ENCODE results near the gene SLC9A7.
A peak's percentile ranks its signal among the peaks of the same experiment; 100 is the strongest.

DNA sequence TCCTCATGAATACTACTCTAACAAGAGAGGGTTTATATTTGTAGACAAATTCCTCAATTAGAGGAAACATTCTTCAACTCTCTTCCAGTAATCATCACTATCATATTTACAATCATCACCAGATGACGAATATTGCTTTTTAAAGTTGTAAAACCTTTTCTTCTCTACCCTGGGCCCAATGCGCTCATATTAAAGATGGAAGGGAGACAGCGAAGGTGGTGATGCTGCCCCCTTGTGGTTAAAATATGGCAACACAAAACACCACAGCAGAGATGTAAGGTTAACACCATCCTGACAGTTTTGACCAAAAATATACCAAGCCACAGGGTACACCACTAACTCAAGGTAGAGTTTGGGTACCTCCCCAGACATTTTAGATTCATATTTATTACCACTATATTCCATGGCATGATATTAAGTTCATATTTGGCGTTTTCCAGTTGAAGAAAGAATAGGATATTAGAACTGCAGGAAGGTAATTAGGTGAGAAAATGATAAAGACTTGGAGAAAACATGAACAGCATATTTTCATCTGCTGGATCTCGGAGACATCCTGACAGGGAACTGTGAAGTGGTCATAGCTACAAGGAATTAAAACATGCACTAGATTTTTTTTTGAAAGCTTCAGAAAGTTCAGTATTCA is 72.8 kb downstream of the SLC9A7 start:
- TF ChIP-seq EZH2phosphoT487 (IDR thresholded peaks at IDR 0.05) = no peak
- TF ChIP-seq, protein P1, sequence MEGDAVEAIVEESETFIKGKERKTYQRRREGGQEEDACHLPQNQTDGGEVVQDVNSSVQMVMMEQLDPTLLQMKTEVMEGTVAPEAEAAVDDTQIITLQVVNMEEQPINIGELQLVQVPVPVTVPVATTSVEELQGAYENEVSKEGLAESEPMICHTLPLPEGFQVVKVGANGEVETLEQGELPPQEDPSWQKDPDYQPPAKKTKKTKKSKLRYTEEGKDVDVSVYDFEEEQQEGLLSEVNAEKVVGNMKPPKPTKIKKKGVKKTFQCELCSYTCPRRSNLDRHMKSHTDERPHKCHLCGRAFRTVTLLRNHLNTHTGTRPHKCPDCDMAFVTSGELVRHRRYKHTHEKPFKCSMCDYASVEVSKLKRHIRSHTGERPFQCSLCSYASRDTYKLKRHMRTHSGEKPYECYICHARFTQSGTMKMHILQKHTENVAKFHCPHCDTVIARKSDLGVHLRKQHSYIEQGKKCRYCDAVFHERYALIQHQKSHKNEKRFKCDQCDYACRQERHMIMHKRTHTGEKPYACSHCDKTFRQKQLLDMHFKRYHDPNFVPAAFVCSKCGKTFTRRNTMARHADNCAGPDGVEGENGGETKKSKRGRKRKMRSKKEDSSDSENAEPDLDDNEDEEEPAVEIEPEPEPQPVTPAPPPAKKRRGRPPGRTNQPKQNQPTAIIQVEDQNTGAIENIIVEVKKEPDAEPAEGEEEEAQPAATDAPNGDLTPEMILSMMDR (IDR thresholded peaks at IDR 0.05) = peak; percentile 75

Data from neural progenitor cell (in vitro differentiated cells).